K562 (cell line): ENCODE results near the gene NELFE. TPM values are rescaled to one million over a fixed set of nuclear protein-coding genes. Genes with fewer than 3 reads are reported as not detected.

Source experiments
- CBFA2T2 ChIP-seq: fragments of 450-650 bp; conservative IDR thresholded peaks from 2 replicates; pipeline ENCODE4 v1.6.1; 2017; ENCODE audit warnings: mild to moderate bottlenecking
- KDM4B ChIP-seq, 2 experiments: fragments of 450-650 bp in 1 of 2; sonication (generic) in 1 of 2; IDR thresholded peaks; 2 replicates each; pipeline ENCODE4 v1.6.1; 2016 to 2017; ENCODE audit warnings: borderline replicate concordance in 2 of 2, antibody characterized with exemption in 1 of 2, low read depth in 1 of 2, mild to moderate bottlenecking in 1 of 2
- NFXL1 ChIP-seq: fragments of 450-650 bp; formaldehyde crosslinking; IDR thresholded peaks from 2 replicates; pipeline ENCODE4 v1.4.0; 2021; ENCODE audit warnings: mild to moderate bottlenecking
- PURB ChIP-seq: sonication (generic); formaldehyde crosslinking; IDR thresholded peaks from 2 replicates; pipeline ENCODE4 v1.9.0; 2021; ENCODE audit warnings: low read depth, mild to moderate bottlenecking, missing genetic modification reagents
- RBM39 ChIP-seq: fragments of 200-400 bp; formaldehyde crosslinking; optimal IDR thresholded peaks from 2 replicates; pipeline ENCODE3; 2018; ENCODE audit warnings: low read depth, low read length
- SMARCE1 ChIP-seq: fragments of 450-650 bp; IDR thresholded peaks from 2 replicates; pipeline ENCODE4 v1.7.1; 2016; ENCODE audit warnings: mild to moderate bottlenecking
- TEAD1 ChIP-seq, 2 experiments: fragments of 450-650 bp in 1 of 2; sonication (generic) in 1 of 2; formaldehyde crosslinking; IDR thresholded peaks; 2 replicates each; pipeline versions ENCODE4 v1.4.0 to v1.8.0; 2020 to 2022; ENCODE audit warnings: mild to moderate bottlenecking in 2 of 2, missing genetic modification reagents in 1 of 2
- YBX1 ChIP-seq: fragments of 450-650 bp; IDR thresholded peaks from 2 replicates; pipeline ENCODE4 v1.7.1; 2016; ENCODE audit warnings: mild to moderate bottlenecking
- ZNF134 ChIP-seq: fragments of 250-450 bp; sonication (Bioruptor Pico); conservative IDR thresholded peaks from 2 replicates; pipeline ENCODE4 v1.4.0; 2020
- ZNF263 ChIP-seq: sonication (generic); formaldehyde crosslinking; IDR thresholded peaks from 2 replicates; pipeline ENCODE4 v1.8.0; 2022; ENCODE audit warnings: mild to moderate bottlenecking, missing genetic modification reagents, borderline replicate concordance
- polyA plus RNA-seq, 8 experiments: library from polyadenylated mRNA; depleted of rRNA in 4 of 8; stranded (reverse) in 5 of 8; unstranded in 3 of 8; fragments of >200 nt; fragmentation: Nextera tagmentation in 2 of 8; fragmentation: Illumina TruSeq in 1 of 8; extraction: Ambion mirVana in 2 of 8; extraction: Trizol in 1 of 8; gene quantifications; 2 replicates each; pipeline versions ENCODE4 v1.2.1 to v1.2.3, GENCODE V29; 2011 to 2014; ENCODE audit warnings: inconsistent platforms in 1 of 8, missing spikeins in 1 of 8
- total RNA-seq, 7 experiments: library from RNA; depleted of rRNA in 6 of 7; stranded (reverse); fragments of >200 nt in 6 of 7; fragmentation: Illumina TruSeq in 2 of 7; extraction: Trizol in 2 of 7; gene quantifications; 2 replicates each; pipeline versions ENCODE4 v1.2.1 to v1.2.3, GENCODE V29; 2011 to 2021; ENCODE audit warnings: low replicate concordance in 1 of 7
- TF ChIP-seq, protein P1 (sequence below): fragments of 450-650 bp; IDR thresholded peaks from 2 replicates; pipeline ENCODE4 v1.6.1; 2018; ENCODE audit not compliant: partially characterized antibody
- TF ChIP-seq, protein P2 (sequence below): sonication (generic); formaldehyde crosslinking; IDR thresholded peaks from 2 replicates; pipeline ENCODE4 v1.8.1; 2022; ENCODE audit warnings: missing genetic modification reagents
- TF ChIP-seq, protein P3 (sequence below): fragments of 250-450 bp; sonication (Bioruptor Pico); IDR thresholded peaks from 2 replicates; pipeline ENCODE4 v1.8.0; 2022; ENCODE audit warnings: moderate library complexity, mild to moderate bottlenecking, inconsistent platforms
- TF ChIP-seq, protein P4 (sequence below): IDR thresholded peaks from 2 replicates; pipeline ENCODE4 v1.6.1; 2012; ENCODE audit warnings: low read depth, low read length, improper control_type of control experiment, borderline replicate concordance

NELFE gene
- total and polyA plus RNA-seq, 9 of the 15 experiments (the other 6 are each of a cell fraction or from before 2014, with no cell fraction given) = 15.2 to 157 (median 91.5) TPM

DNA sequence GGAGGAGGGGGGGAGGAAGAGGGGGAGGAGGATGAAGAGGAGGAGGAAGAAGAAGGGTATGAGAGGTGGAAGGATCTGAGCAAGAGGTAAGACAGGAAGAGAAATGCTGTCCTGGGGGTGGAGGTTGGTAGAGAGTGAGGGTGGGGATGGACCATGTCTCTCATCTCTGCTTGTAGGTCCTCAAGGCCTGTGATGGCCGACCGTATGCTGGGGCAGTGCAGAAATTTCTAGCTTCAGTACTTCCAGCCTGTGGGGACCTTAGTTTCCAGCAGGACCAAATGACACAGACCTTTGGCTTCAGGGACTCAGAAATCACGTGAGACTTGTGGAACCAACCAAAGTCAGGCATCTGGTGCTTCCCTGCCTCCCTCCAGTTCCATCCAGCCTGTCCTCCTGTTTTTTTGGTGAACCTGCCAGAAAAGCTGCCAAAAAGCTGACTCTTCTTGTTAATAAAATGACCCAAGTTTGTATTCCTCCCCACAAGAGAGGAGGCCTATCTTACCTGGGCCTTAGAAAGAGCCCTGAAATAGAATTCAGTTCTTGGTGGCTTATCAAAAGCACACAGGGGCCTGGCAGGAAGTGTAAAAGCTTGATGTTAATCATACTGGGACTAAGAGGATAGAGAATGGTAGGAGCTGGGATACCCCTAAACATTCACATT is 20.6 kb upstream of the NELFE start (continued):
- TF ChIP-seq, protein P1, sequence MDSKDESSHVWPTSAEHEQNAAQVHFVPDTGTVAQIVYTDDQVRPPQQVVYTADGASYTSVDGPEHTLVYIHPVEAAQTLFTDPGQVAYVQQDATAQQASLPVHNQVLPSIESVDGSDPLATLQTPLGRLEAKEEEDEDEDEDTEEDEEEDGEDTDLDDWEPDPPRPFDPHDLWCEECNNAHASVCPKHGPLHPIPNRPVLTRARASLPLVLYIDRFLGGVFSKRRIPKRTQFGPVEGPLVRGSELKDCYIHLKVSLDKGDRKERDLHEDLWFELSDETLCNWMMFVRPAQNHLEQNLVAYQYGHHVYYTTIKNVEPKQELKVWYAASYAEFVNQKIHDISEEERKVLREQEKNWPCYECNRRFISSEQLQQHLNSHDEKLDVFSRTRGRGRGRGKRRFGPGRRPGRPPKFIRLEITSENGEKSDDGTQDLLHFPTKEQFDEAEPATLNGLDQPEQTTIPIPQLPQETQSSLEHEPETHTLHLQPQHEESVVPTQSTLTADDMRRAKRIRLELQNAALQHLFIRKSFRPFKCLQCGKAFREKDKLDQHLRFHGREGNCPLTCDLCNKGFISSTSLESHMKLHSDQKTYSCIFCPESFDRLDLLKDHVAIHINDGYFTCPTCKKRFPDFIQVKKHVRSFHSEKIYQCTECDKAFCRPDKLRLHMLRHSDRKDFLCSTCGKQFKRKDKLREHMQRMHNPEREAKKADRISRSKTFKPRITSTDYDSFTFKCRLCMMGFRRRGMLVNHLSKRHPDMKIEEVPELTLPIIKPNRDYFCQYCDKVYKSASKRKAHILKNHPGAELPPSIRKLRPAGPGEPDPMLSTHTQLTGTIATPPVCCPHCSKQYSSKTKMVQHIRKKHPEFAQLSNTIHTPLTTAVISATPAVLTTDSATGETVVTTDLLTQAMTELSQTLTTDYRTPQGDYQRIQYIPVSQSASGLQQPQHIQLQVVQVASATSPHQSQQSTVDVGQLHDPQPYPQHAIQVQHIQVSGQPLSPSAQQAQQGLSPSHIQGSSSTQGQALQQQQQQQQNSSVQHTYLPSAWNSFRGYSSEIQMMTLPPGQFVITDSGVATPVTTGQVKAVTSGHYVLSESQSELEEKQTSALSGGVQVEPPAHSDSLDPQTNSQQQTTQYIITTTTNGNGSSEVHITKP = peak; percentile 45
- TF ChIP-seq NFXL1 (CRISPR knock-in tag) = no peak
- TF ChIP-seq TEAD1 (CRISPR knock-in tag; IDR thresholded peaks at IDR 0.05) = no peak
- TF ChIP-seq PURB (CRISPR knock-in tag) = no peak
- peak; percentile 24; the same call in 1 of the 2 replicates for TF ChIP-seq CBFA2T2
- TF ChIP-seq YBX1 = no peak
- TF ChIP-seq SMARCE1 = peak; percentile 33
- TF ChIP-seq KDM4B (IDR thresholded peaks at IDR 0.05; ENCODE audit: borderline replicate concordance in 2 of 2, low read depth in 1 of 2) = 0 out of 4 replicates have a peak, but pooled peaks of 1 of the 2 experiments have one; percentile 42
- TF ChIP-seq ZNF263 (CRISPR knock-in tag) = peak; percentile 83
- TF ChIP-seq, protein P2, sequence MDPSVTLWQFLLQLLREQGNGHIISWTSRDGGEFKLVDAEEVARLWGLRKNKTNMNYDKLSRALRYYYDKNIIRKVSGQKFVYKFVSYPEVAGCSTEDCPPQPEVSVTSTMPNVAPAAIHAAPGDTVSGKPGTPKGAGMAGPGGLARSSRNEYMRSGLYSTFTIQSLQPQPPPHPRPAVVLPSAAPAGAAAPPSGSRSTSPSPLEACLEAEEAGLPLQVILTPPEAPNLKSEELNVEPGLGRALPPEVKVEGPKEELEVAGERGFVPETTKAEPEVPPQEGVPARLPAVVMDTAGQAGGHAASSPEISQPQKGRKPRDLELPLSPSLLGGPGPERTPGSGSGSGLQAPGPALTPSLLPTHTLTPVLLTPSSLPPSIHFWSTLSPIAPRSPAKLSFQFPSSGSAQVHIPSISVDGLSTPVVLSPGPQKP (CRISPR knock-in tag) = no peak
- TF ChIP-seq RBM39 = no peak
- TF ChIP-seq, protein P3, sequence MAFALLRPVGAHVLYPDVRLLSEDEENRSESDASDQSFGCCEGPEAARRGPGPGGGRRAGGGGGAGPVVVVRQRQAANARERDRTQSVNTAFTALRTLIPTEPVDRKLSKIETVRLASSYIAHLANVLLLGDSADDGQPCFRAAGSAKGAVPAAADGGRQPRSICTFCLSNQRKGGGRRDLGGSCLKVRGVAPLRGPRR (CRISPR knock-in tag) = no peak
- TF ChIP-seq, protein P4, sequence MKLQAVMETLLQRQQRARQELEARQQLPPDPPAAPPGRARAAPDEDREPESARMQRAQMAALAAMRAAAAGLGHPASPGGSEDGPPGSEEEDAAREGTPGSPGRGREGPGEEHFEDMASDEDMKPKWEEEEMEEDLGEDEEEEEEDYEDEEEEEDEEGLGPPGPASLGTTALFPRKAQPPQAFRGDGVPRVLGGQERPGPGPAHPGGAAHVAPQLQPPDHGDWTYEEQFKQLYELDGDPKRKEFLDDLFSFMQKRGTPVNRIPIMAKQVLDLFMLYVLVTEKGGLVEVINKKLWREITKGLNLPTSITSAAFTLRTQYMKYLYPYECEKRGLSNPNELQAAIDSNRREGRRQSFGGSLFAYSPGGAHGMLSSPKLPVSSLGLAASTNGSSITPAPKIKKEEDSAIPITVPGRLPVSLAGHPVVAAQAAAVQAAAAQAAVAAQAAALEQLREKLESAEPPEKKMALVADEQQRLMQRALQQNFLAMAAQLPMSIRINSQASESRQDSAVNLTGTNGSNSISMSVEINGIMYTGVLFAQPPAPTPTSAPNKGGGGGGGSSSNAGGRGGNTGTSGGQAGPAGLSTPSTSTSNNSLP = no peak
- no peak for TF ChIP-seq ZNF134 (CRISPR knock-in tag)
